ENCODE results near the gene KIRREL1. TPM values are rescaled to one million over a fixed set of nuclear protein-coding genes. Genes with fewer than 3 reads are reported as not detected.

The KIRREL1 gene
- total RNA-seq, 2 experiments from 2014 or later: not detected

DNA sequence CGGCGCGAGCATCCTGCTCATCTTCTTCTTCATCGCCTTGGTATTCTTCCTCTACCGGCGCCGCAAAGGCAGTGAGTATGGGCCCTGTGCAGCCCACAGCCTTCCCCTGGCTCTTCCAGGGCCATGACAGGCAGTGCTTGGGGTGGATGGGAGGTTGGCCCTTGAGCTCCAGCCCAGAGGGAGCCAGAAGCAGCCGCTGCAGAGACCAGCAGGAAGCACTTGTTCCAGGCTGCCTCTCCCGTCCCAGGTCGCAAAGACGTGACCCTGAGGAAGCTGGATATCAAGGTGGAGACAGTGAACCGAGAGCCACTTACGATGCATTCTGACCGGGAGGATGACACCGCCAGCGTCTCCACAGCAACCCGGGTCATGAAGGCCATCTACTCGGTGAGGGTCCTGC, 99.9 kb downstream of the KIRREL1 start:
- Mint-ChIP-seq H3K36me3 (no peaks in the 10 kb centered on the region), H3K27me3 (peaks cover 2% of the 10 kb centered on the region), H3K4me3 (no peak overlapping the region), H3K9me3 (no peaks in the 10 kb centered on the region), H3K27ac (no peak overlapping the region), H3K4me1 (no peaks in the 10 kb centered on the region)
- ATAC-seq (ENCODE audit: low read depth) (no peak), DNase-seq (no peak)
- POLR2A ChIA-PET: no interaction called here

DNA sequence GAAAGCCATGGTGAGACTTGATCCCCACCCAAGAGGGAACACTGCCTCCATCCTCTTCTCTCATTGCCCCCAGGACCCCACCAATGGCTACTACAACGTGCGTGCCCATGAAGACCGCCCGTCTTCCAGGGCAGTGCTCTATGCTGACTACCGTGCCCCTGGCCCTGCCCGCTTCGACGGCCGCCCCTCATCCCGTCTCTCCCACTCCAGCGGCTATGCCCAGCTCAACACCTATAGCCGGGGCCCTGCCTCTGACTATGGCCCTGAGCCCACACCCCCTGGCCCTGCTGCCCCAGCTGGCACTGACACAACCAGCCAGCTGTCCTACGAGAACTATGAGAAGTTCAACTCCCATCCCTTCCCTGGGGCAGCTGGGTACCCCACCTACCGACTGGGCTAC, 101.1 kb downstream of the KIRREL1 start:
- no peak overlapping the region for H3K4me3 Mint-ChIP-seq
- ATAC-seq (ENCODE audit: low read depth) (no peak), DNase-seq (no peak)
- POLR2A ChIA-PET: no interaction called here
- H3K9me3 Mint-ChIP-seq: no peaks in the 10 kb centered on the region
- no peaks in the 10 kb centered on the region for H3K4me1 Mint-ChIP-seq
- peaks cover 3% of the 10 kb centered on the region for H3K27me3 Mint-ChIP-seq
- H3K36me3 Mint-ChIP-seq: no peaks in the 10 kb centered on the region
- no peak overlapping the region for H3K27ac Mint-ChIP-seq

DNA sequence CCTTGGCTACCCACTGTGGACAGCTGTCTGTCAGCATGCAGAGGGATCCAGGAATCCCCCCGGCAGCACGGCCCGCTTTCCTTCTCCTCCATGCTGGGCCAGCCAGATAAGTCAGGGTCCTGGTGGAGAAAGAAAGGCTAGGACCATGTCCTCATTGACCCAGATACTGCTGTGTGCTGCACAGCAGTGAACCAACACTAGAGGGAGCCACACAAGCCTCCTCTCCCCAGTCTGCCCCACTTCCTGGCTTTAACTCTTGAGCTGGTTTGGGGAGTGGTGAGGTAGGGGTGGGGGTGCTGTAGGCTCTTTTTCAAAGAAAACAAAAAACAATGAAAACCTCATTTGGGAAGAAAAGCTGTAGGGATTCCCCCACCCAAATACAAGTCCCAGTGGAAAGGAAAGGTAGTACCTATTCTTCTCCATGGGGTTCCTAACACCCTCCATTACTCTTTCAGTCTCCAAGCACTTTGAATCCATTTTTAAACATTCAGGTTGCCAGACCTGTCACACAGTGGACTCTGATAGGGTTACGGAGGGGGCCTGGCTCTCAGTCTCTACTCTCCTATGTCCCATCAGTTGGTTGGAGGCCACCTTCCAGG, 102.4 kb downstream of the KIRREL1 start:
- no peak overlapping the region for H3K4me3 Mint-ChIP-seq
- H3K27me3 Mint-ChIP-seq: peaks cover 3% of the 10 kb centered on the region
- POLR2A ChIA-PET: no interaction called here
- peak; percentile 32 for DNase-seq
- no peaks in the 10 kb centered on the region for H3K9me3 Mint-ChIP-seq
- H3K4me1 Mint-ChIP-seq: no peaks in the 10 kb centered on the region
- ATAC-seq (ENCODE audit: low read depth): peak; percentile 74
- H3K27ac Mint-ChIP-seq: no peak overlapping the region
- no peaks in the 10 kb centered on the region for H3K36me3 Mint-ChIP-seq

DNA sequence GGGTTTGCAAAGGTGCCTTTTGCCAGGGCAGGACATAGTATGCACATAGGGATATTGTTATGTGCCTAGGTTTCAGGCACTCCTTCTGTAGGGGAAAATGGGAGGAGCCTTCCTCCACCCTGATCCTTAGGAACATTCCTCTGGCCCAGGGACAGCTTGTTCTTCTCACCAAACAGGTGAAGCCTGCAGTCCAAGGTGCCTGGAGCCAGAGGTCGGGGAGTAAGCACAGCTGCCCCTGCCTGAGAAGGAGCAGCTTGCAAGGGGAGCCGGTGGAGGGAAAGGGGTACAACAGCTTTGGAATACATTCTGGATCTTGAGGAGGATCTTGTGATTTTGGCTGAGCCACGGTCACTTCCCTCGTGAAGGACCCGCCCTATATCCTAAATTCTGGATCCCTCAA, 104.8 kb downstream of the KIRREL1 start:
- H3K27ac Mint-ChIP-seq: no peak overlapping the region
- no peak overlapping the region for H3K4me3 Mint-ChIP-seq
- no peaks in the 10 kb centered on the region for H3K9me3 Mint-ChIP-seq
- POLR2A ChIA-PET: no interaction called here
- peaks cover 3% of the 10 kb centered on the region for H3K27me3 Mint-ChIP-seq
- DNase-seq (no peak), ATAC-seq (ENCODE audit: low read depth) (no peak)
- H3K4me1 Mint-ChIP-seq: peaks cover 6% of the 10 kb centered on the region
- H3K36me3 Mint-ChIP-seq: no peaks in the 10 kb centered on the region

DNA sequence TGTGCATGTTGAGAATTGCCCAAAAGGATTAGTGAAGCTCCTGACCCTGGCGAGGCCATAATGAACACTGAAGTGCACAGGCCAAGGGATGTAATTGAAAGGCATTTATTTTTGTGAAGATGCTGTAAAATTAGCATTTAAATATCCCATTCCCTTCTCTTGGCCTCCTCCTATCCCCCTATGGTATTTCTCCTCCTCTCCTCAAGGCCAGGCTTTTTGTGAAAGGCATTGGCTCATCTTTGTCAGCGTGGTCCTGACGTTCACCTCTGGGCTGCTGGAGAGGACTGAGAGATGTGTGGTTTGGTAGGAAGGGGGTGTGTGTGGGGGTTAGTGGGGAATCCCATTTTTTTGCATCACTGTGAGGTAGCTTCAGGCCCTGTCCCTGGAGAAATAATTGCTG, 105.7 kb downstream of the KIRREL1 start:
- POLR2A ChIA-PET: no interaction called here
- Mint-ChIP-seq H3K4me1 (peaks cover 6% of the 10 kb centered on the region), H3K27me3 (peaks cover 4% of the 10 kb centered on the region), H3K36me3 (no peaks in the 10 kb centered on the region), H3K27ac (no peak overlapping the region), H3K4me3 (no peak overlapping the region), H3K9me3 (no peaks in the 10 kb centered on the region)
- DNase-seq: no peak
- ATAC-seq (ENCODE audit: low read depth): no peak

DNA sequence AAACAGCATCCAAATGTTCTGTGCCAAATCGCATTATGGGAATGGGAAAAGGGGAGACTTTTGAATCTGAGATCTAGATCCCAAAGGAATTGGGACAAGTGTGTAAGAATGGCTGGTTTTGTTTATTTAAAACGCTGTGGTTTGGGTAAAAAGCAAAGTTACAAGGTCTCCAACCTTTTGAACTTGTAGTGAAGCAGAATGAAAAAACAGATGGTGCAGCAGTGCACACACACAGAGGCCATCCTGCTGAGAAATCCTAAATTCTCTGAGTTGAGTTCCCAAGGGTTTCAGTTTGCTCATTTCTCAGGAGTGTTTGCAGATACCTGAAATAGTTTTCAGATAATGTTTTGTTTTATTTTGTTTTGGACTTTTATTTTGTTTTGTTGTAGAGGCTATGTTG, 107.1 kb downstream of the KIRREL1 start:
- DNase-seq (no peak), ATAC-seq (ENCODE audit: low read depth) (no peak)
- POLR2A ChIA-PET: no interaction called here
- H3K4me3 Mint-ChIP-seq: no peak overlapping the region
- no peak overlapping the region for H3K27ac Mint-ChIP-seq
- no peaks in the 10 kb centered on the region for H3K9me3 Mint-ChIP-seq
- peaks cover 6% of the 10 kb centered on the region for H3K4me1 Mint-ChIP-seq
- peaks cover 9% of the 10 kb centered on the region for H3K27me3 Mint-ChIP-seq
- H3K36me3 Mint-ChIP-seq: no peaks in the 10 kb centered on the region

DNA sequence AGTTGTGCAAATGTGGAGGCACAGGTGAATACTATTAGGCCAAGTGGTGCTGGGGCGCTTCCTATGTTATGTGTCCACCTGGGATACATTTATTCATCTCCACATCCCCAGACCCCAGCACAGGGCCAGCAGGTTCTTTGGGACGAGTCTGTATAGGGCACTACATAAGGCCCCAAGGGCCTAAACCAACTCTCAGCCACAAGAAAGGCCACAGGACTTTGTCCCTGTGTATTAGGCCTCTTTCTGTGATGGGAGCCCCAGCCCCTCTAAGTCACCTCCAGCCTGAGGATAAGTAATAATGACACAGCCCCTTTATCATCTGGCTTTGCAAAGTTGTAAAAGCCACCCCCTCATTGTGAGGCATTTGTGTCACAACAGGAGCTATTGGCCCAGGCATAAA, 108.0 kb downstream of the KIRREL1 start:
- Mint-ChIP-seq H3K4me1 (peaks cover 6% of the 10 kb centered on the region), H3K27me3 (peaks cover 16% of the 10 kb centered on the region), H3K9me3 (no peaks in the 10 kb centered on the region), H3K4me3 (no peak overlapping the region), H3K36me3 (no peaks in the 10 kb centered on the region), H3K27ac (no peak overlapping the region)
- DNase-seq (no peak), ATAC-seq (ENCODE audit: low read depth) (no peak)
- POLR2A ChIA-PET: no interaction called here

DNA sequence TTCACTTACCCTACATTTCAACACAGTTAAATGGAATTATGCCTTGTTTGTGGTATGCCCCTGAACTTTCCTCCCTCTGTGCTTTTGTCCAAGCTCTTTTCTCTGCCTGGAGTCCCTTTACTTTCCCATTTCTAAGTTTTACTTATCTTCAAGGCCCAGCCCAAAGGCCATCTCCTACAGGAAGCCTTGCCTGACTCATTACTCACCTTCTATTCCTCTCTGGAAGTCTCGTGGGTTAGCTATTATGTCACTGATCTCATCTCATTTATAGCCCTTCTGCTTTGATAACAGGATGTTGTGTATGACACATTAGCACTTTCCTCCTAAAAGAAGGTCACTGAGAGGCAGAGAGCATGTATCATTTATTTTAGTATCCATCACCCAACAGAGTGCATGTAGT, 108.5 kb downstream of the KIRREL1 start:
- DNase-seq (no peak), ATAC-seq (ENCODE audit: low read depth) (no peak)
- POLR2A ChIA-PET: no interaction called here
- Mint-ChIP-seq H3K4me3 (no peak overlapping the region), H3K27ac (no peak overlapping the region), H3K4me1 (peaks cover 6% of the 10 kb centered on the region), H3K36me3 (no peaks in the 10 kb centered on the region), H3K9me3 (no peaks in the 10 kb centered on the region), H3K27me3 (peaks cover 16% of the 10 kb centered on the region)

DNA sequence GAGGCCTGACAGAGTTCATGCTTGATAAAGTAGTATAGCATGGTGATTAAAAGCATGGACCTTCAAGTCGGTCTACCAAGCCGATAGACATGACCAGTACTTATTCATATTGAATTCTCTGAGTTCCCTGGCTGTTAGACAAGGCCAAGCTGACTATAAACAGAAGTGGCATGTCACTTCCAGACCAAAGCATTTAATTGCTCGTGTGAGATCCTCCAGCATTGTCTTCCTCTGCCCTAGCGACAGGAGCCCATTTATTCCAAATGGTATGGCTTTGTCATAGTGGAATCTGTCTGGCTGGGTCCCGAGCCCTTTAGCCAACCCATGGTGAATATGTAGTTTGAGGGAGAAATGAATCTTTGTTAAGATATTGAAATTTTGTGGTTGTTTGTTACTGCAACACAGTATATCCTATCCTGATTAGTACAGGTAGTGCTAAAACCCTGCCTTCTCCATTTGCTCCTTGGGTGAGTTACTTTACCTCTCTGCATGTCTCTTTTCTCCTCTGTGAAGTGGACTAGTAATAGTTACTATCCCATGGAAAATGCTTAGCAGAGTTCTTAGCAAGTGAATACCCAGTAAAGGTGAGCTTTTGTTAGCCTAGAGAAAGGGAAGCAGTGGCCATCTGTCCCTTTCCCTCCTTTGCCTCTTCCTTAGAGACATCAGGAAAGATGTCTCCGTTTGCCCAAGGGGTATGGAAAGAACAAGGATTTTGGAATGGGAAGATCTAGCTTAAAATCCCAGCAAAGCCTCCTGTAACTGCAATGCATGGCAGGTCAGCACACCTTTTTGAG, 109.6 kb downstream of the KIRREL1 start:
- Mint-ChIP-seq H3K4me1 (peaks cover 6% of the 10 kb centered on the region), H3K4me3 (no peak overlapping the region), H3K36me3 (no peaks in the 10 kb centered on the region), H3K27ac (no peak overlapping the region), H3K27me3 (peaks cover 16% of the 10 kb centered on the region), H3K9me3 (no peaks in the 10 kb centered on the region)
- no peak for ATAC-seq (ENCODE audit: low read depth)
- POLR2A ChIA-PET: no interaction called here
- DNase-seq: no peak

DNA sequence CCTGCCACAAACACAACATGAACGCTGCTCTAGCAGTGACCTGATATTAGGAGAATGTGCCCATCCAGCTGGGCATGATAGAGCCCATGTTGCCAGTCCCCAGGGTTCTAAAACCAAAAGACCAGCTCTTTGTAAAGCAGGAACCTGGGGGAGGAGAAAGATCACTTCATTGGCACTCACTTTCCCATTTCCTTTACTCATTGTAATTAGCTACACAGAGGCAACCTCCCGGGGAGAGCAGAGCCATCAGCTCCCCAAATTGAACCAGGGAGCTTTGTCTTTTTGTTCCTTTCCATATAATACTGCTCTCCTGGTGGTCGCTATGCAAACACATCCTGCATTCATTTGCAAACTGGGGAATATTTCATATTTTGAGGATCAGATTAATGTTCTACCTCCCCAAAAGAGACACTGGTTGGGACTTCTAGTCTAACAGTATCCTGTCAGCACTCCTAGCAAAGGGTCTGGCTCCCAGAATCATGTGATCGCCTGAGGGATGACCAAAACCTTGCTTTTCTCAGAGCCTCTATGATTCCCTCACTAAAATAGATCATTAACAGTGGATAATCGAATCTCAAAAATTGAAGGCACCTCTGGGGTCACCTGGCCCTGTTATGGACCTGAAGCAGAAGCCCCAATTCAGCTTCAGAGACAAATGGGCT, 110.5 kb downstream of the KIRREL1 start:
- peaks cover 16% of the 10 kb centered on the region for H3K27me3 Mint-ChIP-seq
- H3K4me1 Mint-ChIP-seq: peaks cover 6% of the 10 kb centered on the region
- H3K9me3 Mint-ChIP-seq: no peaks in the 10 kb centered on the region
- H3K36me3 Mint-ChIP-seq: no peaks in the 10 kb centered on the region
- no peak overlapping the region for H3K4me3 Mint-ChIP-seq
- no peak overlapping the region for H3K27ac Mint-ChIP-seq
- POLR2A ChIA-PET: no interaction called here
- DNase-seq (no peak), ATAC-seq (ENCODE audit: low read depth) (no peak)

DNA sequence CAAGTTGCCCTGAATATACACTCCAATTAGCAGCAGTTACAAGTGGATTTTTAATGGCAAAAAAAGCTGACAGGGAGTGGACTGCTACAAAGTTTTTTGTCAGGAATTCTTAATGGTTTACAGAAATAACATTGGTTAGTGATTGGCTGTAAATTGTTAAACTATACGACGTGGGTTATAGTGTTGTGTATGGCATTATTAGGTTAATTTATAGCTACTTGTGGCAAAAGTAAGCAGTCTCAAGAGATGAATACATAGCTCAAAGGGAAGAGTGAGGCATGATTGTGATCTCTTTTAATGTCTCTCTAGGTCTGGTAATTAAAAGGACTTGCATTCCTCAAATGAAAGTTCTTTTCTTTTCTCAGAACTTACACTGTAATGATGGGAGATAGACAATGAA, 111.4 kb downstream of the KIRREL1 start:
- no peak for ATAC-seq (ENCODE audit: low read depth)
- H3K27me3 Mint-ChIP-seq: peaks cover 15% of the 10 kb centered on the region
- DNase-seq: no peak
- H3K36me3 Mint-ChIP-seq: no peaks in the 10 kb centered on the region
- no peaks in the 10 kb centered on the region for H3K9me3 Mint-ChIP-seq
- H3K27ac Mint-ChIP-seq: no peak overlapping the region
- no peak overlapping the region for H3K4me3 Mint-ChIP-seq
- H3K4me1 Mint-ChIP-seq: peaks cover 6% of the 10 kb centered on the region
- POLR2A ChIA-PET: no interaction called here

DNA sequence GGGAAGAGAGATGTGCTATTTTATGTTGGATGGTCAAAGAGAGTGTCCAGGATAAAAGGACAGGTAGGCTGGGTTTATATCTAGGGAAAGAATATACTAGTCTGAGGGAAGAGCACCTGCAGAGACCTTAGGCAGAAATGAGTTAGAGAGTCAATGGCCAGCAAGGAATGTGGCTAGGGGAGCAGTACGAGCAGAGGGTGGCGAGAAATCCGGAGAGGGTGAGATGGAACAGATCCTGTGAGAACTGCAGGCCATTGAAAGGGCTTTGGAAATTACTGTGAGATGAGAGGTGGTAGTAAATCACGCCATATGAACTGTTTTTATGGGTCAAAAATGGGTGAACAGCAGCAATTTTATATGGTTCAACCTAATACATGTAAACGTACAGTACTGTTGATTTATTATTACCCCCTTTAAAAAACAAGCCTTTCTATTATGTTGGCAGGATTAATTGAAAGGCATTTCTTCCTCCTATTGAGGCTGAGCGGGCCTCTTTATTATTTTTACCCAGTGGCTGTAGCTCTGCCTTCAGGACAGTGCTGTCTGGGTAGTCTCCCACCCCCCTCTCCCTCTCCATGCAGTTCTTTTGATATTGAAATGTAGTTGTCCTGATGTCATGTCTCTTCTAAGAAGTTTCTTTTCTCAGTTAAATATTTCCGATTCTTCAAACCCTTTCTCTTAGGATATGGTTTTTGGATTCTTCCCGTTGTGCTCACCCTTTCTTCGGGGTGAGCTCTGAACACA, 112.1 kb downstream of the KIRREL1 start:
- Mint-ChIP-seq H3K27me3 (peaks cover 17% of the 10 kb centered on the region), H3K27ac (no peak overlapping the region), H3K4me1 (peaks cover 6% of the 10 kb centered on the region), H3K36me3 (no peaks in the 10 kb centered on the region), H3K4me3 (no peak overlapping the region), H3K9me3 (no peaks in the 10 kb centered on the region)
- DNase-seq (no peak), ATAC-seq (ENCODE audit: low read depth) (no peak)
- POLR2A ChIA-PET: no interaction called here

DNA sequence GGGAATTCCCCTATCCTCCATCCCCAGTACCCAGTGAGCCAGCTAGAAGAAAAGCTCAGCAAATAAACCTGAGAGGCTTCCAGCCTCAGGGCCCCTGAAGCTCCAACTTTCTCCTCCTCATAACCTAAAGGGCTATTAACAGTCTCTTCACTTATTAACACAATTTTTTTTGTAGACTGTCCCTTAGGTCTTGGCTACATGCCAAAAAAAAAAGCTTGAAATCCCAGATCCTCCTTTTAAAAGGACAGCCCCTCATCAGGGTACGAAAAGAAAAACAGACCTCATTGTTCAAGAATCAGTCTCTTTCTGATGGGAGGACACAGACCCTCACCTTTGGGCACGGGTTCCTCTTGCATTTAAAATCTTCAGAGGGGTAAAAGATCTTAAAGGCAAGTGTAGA, 114.5 kb downstream of the KIRREL1 start:
- Mint-ChIP-seq H3K4me3 (no peak overlapping the region), H3K27me3 (peaks cover 32% of the 10 kb centered on the region), H3K4me1 (peaks cover under 1% of the 10 kb centered on the region), H3K27ac (no peak overlapping the region), H3K36me3 (no peaks in the 10 kb centered on the region), H3K9me3 (peaks cover 4% of the 10 kb centered on the region)
- DNase-seq: no peak
- POLR2A ChIA-PET: no interaction called here
- ATAC-seq (ENCODE audit: low read depth): no peak
